ENCODE results near the gene SLC14A1.

DNA sequence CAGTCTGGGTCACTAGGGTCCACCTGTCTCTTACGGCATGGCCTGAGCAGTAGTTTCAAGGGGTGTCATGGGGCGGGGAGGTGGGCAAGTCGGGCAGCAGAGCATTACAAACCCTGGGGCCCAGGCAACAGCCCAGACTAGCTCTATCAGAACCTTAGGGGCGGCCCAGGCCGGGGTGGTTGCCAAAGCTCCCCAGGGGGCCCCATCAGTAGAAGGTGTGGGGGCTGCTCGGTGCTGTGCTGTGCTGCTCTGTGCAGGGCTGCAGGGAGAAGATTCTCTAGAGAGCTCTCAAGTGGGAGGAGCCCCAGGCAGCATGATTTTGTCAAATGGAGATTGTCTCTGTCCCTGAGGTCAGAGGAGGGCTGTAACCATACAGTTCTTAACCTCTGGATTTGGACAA is 36.4 kb upstream of the SLC14A1 start:
- TF ChIP-seq CTCF (conservative IDR thresholded peaks at IDR 0.05 in 1 of 2, IDR thresholded peaks at IDR 0.05 in 1 of 2; ENCODE audit: extremely low read depth in 1 of 2, insufficient read depth in 1 of 2, low read depth in 1 of 2, low read length in 2 of 2) (no peak), EZH2 (IDR thresholded peaks at IDR 0.05; ENCODE audit: borderline replicate concordance, low read length) (no peak)

Data from mammary epithelial cell (primary cell).